Kidney epithelial cell (primary cell): ENCODE results near the gene DNAH6. TPM values are rescaled to one million over a fixed set of nuclear protein-coding genes. Genes with fewer than 3 reads are reported as not detected.

ENCODE experiments used
- DNase-seq: peaks from one replicate; pipeline ENCODE4 v3.0.0-alpha.2; 2010; ENCODE audit warnings: low read depth
- H3K27me3 ChIP-seq: 2 replicates; pipeline ENCODE4 v1.6.0; 2011; ENCODE audit warnings: low read length; ENCODE audit not compliant: control insufficient read depth, insufficient read depth
- H3K36me3 ChIP-seq: 2 replicates; pipeline ENCODE4 v1.5.1; 2011; ENCODE audit warnings: low read length; ENCODE audit not compliant: control insufficient read depth, insufficient read depth
- H3K4me3 ChIP-seq: 2 replicates; pipeline ENCODE4 v1.5.1; 2011; ENCODE audit warnings: low read depth, mild to moderate bottlenecking, control low read depth, low read length
- total RNA-seq: library from RNA; depleted of rRNA; stranded (reverse); fragments of >200 nt; gene quantifications from 2 replicates; pipeline ENCODE4 v1.2.3, GENCODE V29; 2015
- TF ChIP-seq, protein P1 (sequence below): IDR thresholded peaks from 2 replicates; pipeline ENCODE4 v1.5.1; 2011; ENCODE audit warnings: mild to moderate bottlenecking, moderate library complexity, low read length, control low read depth, inconsistent platforms; ENCODE audit not compliant: insufficient read depth, poor library complexity, severe bottlenecking

DNAH6 gene
- total RNA-seq, 1 donor from 2014 or later = 0.63 TPM

GRCh38 chr2:84487298-84487996 is 28.9 kb upstream of the DNAH6 start:
- no peak for DNase-seq
- TF ChIP-seq, protein P1, sequence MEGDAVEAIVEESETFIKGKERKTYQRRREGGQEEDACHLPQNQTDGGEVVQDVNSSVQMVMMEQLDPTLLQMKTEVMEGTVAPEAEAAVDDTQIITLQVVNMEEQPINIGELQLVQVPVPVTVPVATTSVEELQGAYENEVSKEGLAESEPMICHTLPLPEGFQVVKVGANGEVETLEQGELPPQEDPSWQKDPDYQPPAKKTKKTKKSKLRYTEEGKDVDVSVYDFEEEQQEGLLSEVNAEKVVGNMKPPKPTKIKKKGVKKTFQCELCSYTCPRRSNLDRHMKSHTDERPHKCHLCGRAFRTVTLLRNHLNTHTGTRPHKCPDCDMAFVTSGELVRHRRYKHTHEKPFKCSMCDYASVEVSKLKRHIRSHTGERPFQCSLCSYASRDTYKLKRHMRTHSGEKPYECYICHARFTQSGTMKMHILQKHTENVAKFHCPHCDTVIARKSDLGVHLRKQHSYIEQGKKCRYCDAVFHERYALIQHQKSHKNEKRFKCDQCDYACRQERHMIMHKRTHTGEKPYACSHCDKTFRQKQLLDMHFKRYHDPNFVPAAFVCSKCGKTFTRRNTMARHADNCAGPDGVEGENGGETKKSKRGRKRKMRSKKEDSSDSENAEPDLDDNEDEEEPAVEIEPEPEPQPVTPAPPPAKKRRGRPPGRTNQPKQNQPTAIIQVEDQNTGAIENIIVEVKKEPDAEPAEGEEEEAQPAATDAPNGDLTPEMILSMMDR = no peak
- no peaks in the 10 kb centered on the region for H3K27me3 ChIP-seq
- no peak overlapping the region for H3K4me3 ChIP-seq
- H3K36me3 ChIP-seq = no peaks in the 10 kb centered on the region

DNA sequence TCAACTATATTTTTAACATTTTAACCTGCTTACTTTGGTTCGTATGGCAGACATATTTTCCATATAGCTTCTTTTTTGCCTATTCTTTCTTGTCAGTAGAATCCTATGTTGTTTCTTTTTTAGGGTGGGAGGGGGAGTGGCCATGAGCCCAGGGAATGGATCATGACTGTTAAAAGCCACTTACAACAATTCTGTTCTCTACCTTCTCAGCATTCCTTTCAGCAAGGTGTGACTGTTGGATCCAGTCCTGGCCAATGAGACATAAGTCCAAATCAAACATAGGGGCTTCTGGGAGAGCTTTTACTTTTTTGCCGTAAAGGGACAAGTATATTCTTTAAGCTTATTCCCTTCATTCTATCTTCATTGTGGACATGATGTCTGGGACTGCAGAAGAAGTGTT is 25.0 kb upstream of the DNAH6 start:
- Histone ChIP-seq H3K27me3 (no peaks in the 10 kb centered on the region), H3K36me3 (no peaks in the 10 kb centered on the region), H3K4me3 (no peak overlapping the region)
- no peak for DNase-seq
- TF ChIP-seq, protein P1 = no peak

GRCh38 chr2:84491741-84492140 is 24.6 kb upstream of the DNAH6 start:
- no peaks in the 10 kb centered on the region for H3K36me3 ChIP-seq
- no peak overlapping the region for H3K4me3 ChIP-seq
- no peaks in the 10 kb centered on the region for H3K27me3 ChIP-seq
- TF ChIP-seq, protein P1 = no peak
- no peak for DNase-seq

- Histone ChIP-seq H3K27me3 (no peaks in the 10 kb centered on the region), H3K36me3 (no peaks in the 10 kb centered on the region), H3K4me3 (no peak overlapping the region)
- DNase-seq = no peak
- TF ChIP-seq, protein P1 = peak; percentile 6
Measured at GRCh38 chr2:84492571-84492970, 23.7 kb upstream of the DNAH6 start.

DNA sequence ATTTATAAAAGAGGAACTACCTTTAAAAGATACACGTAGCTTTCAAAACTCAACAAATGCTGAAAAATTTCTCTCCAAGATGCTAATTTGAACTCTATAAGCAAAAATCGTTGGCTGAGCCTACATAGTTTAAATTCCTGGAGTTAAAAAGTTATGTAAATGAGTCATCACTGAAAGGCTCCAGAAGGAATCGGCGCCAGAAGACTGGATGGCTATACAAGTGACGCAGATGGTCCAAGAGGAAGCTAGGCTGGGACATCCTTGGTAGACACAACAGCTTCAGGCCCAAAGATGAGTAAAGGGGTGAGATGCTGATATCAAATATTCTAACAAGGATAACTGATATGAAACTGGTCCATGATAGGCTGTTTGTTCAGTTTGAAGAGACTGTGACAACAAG is 22.8 kb upstream of the DNAH6 start:
- H3K4me3 ChIP-seq = no peak overlapping the region
- H3K27me3 ChIP-seq = no peaks in the 10 kb centered on the region
- no peak for DNase-seq
- TF ChIP-seq, protein P1 = no peak
- H3K36me3 ChIP-seq = no peaks in the 10 kb centered on the region

GRCh38 chr2:84494070-84494469 is 22.2 kb upstream of the DNAH6 start:
- H3K4me3 ChIP-seq = no peak overlapping the region
- no peaks in the 10 kb centered on the region for H3K27me3 ChIP-seq
- TF ChIP-seq, protein P1 = no peak
- no peaks in the 10 kb centered on the region for H3K36me3 ChIP-seq
- DNase-seq = no peak
